MM.1S (cell line): ENCODE results near the gene KRT8.

Experiments
- DNase-seq: peaks from one replicate; pipeline ENCODE4 v3.0.0-alpha.2; 2015
- H2AFZ ChIP-seq: fragments of 300-600 bp; sonication (generic); 2 replicates; pipeline ENCODE4 v1.6.0; 2016; ENCODE audit warnings: antibody characterized with exemption, low read length
- H3F3A ChIP-seq: fragments of 300-600 bp; sonication (generic); 2 replicates; pipeline ENCODE4 v1.6.1; 2016; ENCODE audit warnings: mild to moderate bottlenecking, antibody characterized with exemption, low read length, moderate library complexity, mixed read lengths; ENCODE audit not compliant: insufficient read depth
- H3K27ac ChIP-seq: fragments of 300-600 bp; sonication (generic); 2 replicates; pipeline ENCODE4 v1.5.1; 2016; ENCODE audit warnings: mild to moderate bottlenecking, low read length
- H3K27me3 ChIP-seq: fragments of 300-600 bp; sonication (generic); replicated peaks from 2 replicates; pipeline ENCODE4 v1.6.0; 2016; ENCODE audit warnings: low read length; ENCODE audit not compliant: insufficient read depth
- H3K36me3 ChIP-seq: fragments of 300-600 bp; sonication (generic); replicated peaks from 2 replicates; pipeline ENCODE4 v1.6.1; 2016; ENCODE audit warnings: mild to moderate bottlenecking, low read length, mixed read lengths; ENCODE audit not compliant: insufficient read depth
- H3K4me1 ChIP-seq: fragments of 300-600 bp; sonication (generic); 2 replicates; pipeline ENCODE4 v1.6.1; 2016; ENCODE audit warnings: low read length, mixed read lengths
- H3K4me2 ChIP-seq: fragments of 300-600 bp; sonication (generic); 2 replicates; pipeline ENCODE4 v1.6.0; 2016; ENCODE audit warnings: low read depth, low read length
- H3K4me3 ChIP-seq: fragments of 300-600 bp; sonication (generic); 2 replicates; pipeline ENCODE4 v1.5.1; 2016; ENCODE audit warnings: low read length, mixed read lengths
- H3K79me2 ChIP-seq: fragments of 300-600 bp; sonication (generic); 2 replicates; pipeline ENCODE4 v1.6.1; 2016; ENCODE audit warnings: mixed run types, low read length, mixed read lengths
- H3K9ac ChIP-seq: fragments of 300-600 bp; sonication (generic); 2 replicates; pipeline ENCODE4 v1.6.1; 2016; ENCODE audit warnings: low read length, mixed read lengths
- H3K9me2 ChIP-seq: fragments of 300-600 bp; sonication (generic); replicated peaks from 2 replicates; pipeline ENCODE4 v1.6.1; 2016; ENCODE audit warnings: mild to moderate bottlenecking, low read length, mixed read lengths; ENCODE audit not compliant: insufficient read depth
- H3K9me3 ChIP-seq: fragments of 300-600 bp; sonication (generic); replicated peaks from 2 replicates; pipeline ENCODE4 v1.6.1; 2016; ENCODE audit warnings: mild to moderate bottlenecking, low read length, mixed read lengths; ENCODE audit not compliant: insufficient read depth
- H4K20me1 ChIP-seq: fragments of 300-600 bp; sonication (generic); 2 replicates; pipeline ENCODE4 v1.6.1; 2016; ENCODE audit warnings: mild to moderate bottlenecking, low read length, moderate library complexity, mixed read lengths; ENCODE audit not compliant: insufficient read depth
- CTCF ChIP-seq: fragments of 300-600 bp; sonication (generic); IDR thresholded peaks from 2 replicates; pipeline ENCODE4 v1.5.1; 2016; ENCODE audit warnings: antibody characterized with exemption, low read length, mixed read lengths
- EZH2 ChIP-seq: fragments of 300-600 bp; sonication (generic); optimal IDR thresholded peaks from 2 replicates; pipeline ENCODE3; 2017; ENCODE audit warnings: low read depth, mild to moderate bottlenecking, antibody characterized with exemption, low read length, mixed read lengths
- EZH2phosphoT487 ChIP-seq: fragments of 300-600 bp; sonication (generic); IDR thresholded peaks from 2 replicates; pipeline ENCODE4 v1.6.1; 2018; ENCODE audit warnings: antibody characterized with exemption, low read length

The KRT8 gene

GRCh38 chr12:52895726-52896189 is 9.1 kb downstream of the KRT8 start:
- Histone ChIP-seq H3K27ac (no peak overlapping the region), H3F3A (no peaks in the 10 kb centered on the region)
- DNase-seq = no peak

GRCh38 chr12:52892974-52893373 is 11.9 kb downstream of the KRT8 start:
- Histone ChIP-seq H3K9ac (no peak overlapping the region), H3K4me2 (no peak overlapping the region), H3K27me3 (peaks cover 21% of the 10 kb centered on the region), H3K4me1 (no peaks in the 10 kb centered on the region), H3K27ac (no peak overlapping the region), H3K36me3 (no peaks in the 10 kb centered on the region), H3K79me2 (no peaks in the 10 kb centered on the region), H3K4me3 (no peak overlapping the region), H3K9me2 (no peaks in the 10 kb centered on the region), H2AFZ (no peak overlapping the region), H4K20me1 (no peaks in the 10 kb centered on the region), H3K9me3 (no peaks in the 10 kb centered on the region), H3F3A (no peaks in the 10 kb centered on the region)
- no peak for DNase-seq
- TF ChIP-seq EZH2 (no peak), EZH2phosphoT487 (no peak), CTCF (no peak)

More at GRCh38 chr12:52895726-52896189, 9.1 kb downstream of the KRT8 start:
- Histone ChIP-seq H3K9me2 (no peaks in the 10 kb centered on the region), H3K9me3 (no peaks in the 10 kb centered on the region), H4K20me1 (no peaks in the 10 kb centered on the region), H3K9ac (no peak overlapping the region), H3K4me2 (no peak overlapping the region), H3K4me3 (no peak overlapping the region), H3K27me3 (peaks cover 28% of the 10 kb centered on the region), H3K36me3 (no peaks in the 10 kb centered on the region), H3K4me1 (no peaks in the 10 kb centered on the region), H2AFZ (no peak overlapping the region), H3K79me2 (no peaks in the 10 kb centered on the region)
- TF ChIP-seq EZH2 (no peak), CTCF (no peak), EZH2phosphoT487 (no peak)

- Histone ChIP-seq H2AFZ (no peak overlapping the region), H3K9ac (no peak overlapping the region), H3K4me2 (no peak overlapping the region), H3K4me1 (no peaks in the 10 kb centered on the region), H3K79me2 (no peaks in the 10 kb centered on the region), H3F3A (no peaks in the 10 kb centered on the region), H3K27me3 (peaks cover 21% of the 10 kb centered on the region), H3K9me3 (no peaks in the 10 kb centered on the region), H3K4me3 (no peak overlapping the region), H3K27ac (no peak overlapping the region), H4K20me1 (no peaks in the 10 kb centered on the region), H3K36me3 (no peaks in the 10 kb centered on the region), H3K9me2 (no peaks in the 10 kb centered on the region)
- DNase-seq = no peak
- no peak for TF ChIP-seq CTCF
- no peak for TF ChIP-seq EZH2phosphoT487
- TF ChIP-seq EZH2 = no peak
Observed at GRCh38 chr12:52892207-52892852, 12.5 kb downstream of the KRT8 start.
